A549 (cell line): ENCODE data around the gene KMT2C. TPM values are rescaled to one million over a fixed set of nuclear protein-coding genes. Genes with fewer than 3 reads are reported as not detected.
A peak's percentile ranks its signal among the peaks of the same experiment; 100 is the strongest.
"Not testable (repeated sequence)": the region's sequence is repeated elsewhere in the genome, so short reads cannot be mapped to it uniquely, and the experiment has no call there.

Experiments used
- ATAC-seq, 2 experiments: fragments of 200-7000 bp in 1 of 2; fragments of >200 bp in 1 of 2; cut with Nextera tagmentation in 1 of 2; cut with Tn5 transposase in 1 of 2; 3 replicates each; pipeline versions ENCODE4 v1.8.0 to v1.9.1; 2018 to 2020; ENCODE audit warnings: mild to moderate bottlenecking in 1 of 2, moderate library complexity in 1 of 2
- CTCF ChIA-PET: fragments of 300-600 bp; sonication (Branson Sonifier 250); formaldehyde crosslinking; extraction: SDS; loops from one replicate; lab custom pipeline; 2021; ENCODE audit warnings: antibody characterized with exemption, inconsistent platforms; lab: Yijun Ruan, JAX
- POLR2A ChIA-PET: fragments of 350-600 bp; formaldehyde crosslinking; extraction: SDS; loops from one replicate; lab custom pipeline; 2021; ENCODE audit warnings: antibody characterized with exemption, inconsistent platforms; lab: Yijun Ruan, JAX
- DNase-seq, 2 experiments: peaks; one replicate each; pipeline versions ENCODE4 v3.0.0 to v3.0.0-alpha.2; 2011 to 2016; ENCODE audit warnings: low read depth in 1 of 2, low spot score in 1 of 2
- FAIRE-seq: peaks from 2 replicates; lab custom pipeline; 2011; peaks lifted over from hg19 to GRCh38; lab: Jason Lieb, UNC
- H3K27ac ChIP-seq, 2 experiments: fragments of >200 bp; sonication (Bioruptor Twin); formaldehyde crosslinking; 3 replicates each; pipeline ENCODE4 v1.5.1; 2016 to 2017
- H3K4me1 ChIP-seq: fragments of >200 bp; sonication (Bioruptor Twin); formaldehyde crosslinking; 3 replicates; pipeline ENCODE4 v1.6.1; 2016
- H3K4me2 ChIP-seq: fragments of >200 bp; sonication (Bioruptor Twin); formaldehyde crosslinking; 3 replicates; pipeline ENCODE4 v1.6.1; 2016
- H3K4me3 ChIP-seq: fragments of >200 bp; sonication (Bioruptor Twin); formaldehyde crosslinking; 3 replicates; pipeline ENCODE4 v1.5.1; 2016
- H3K9me3 ChIP-seq: fragments of >200 bp; sonication (Bioruptor Twin); formaldehyde crosslinking; 3 replicates; pipeline ENCODE4 v1.6.1; 2016
- CBX8 ChIP-seq: fragments of 200-600 bp; sonication (generic); IDR thresholded peaks from 2 replicates; pipeline ENCODE4 v1.6.1; 2016
- CTCF ChIP-seq: fragments of >200 bp; sonication (Bioruptor Twin); formaldehyde crosslinking; IDR thresholded peaks from 3 replicates; pipeline ENCODE4 v1.5.1; 2016
- EHMT2 ChIP-seq: fragments of 200-600 bp; sonication (generic); IDR thresholded peaks from 2 replicates; pipeline ENCODE4 v1.6.1; 2016; ENCODE audit warnings: antibody characterized with exemption, low read depth, mild to moderate bottlenecking, moderate library complexity
- ELK1 ChIP-seq: fragments of 150-350 bp; IDR thresholded peaks from 2 replicates; pipeline ENCODE4 v1.6.1; 2014; ENCODE audit warnings: low read depth, mild to moderate bottlenecking, low read length
- ESRRA ChIP-seq: fragments of 150-350 bp; IDR thresholded peaks from 2 replicates; pipeline ENCODE4 v1.6.1; 2014; ENCODE audit warnings: mild to moderate bottlenecking, low read length, borderline replicate concordance
- FOSB ChIP-seq: fragments of 250-450 bp; sonication (Bioruptor Pico); IDR thresholded peaks from 2 replicates; pipeline ENCODE4 v1.5.0; 2020; ENCODE audit warnings: mild to moderate bottlenecking, moderate library complexity
- FOSL2 ChIP-seq, 2 experiments: fragments of 450-650 bp in 1 of 2; fragments of >200 bp in 1 of 2; sonication (Bioruptor Twin) in 1 of 2; formaldehyde crosslinking; IDR thresholded peaks; 2 replicates each; pipeline versions ENCODE4 v1.5.0 to v1.6.1; 2016 to 2020; ENCODE audit warnings: mild to moderate bottlenecking in 1 of 2, moderate library complexity in 1 of 2
- FOXS1 ChIP-seq: fragments of 250-450 bp; sonication (Bioruptor Pico); IDR thresholded peaks from 2 replicates; pipeline ENCODE4 v1.5.0; 2020; ENCODE audit warnings: mild to moderate bottlenecking, moderate library complexity
- HEYL ChIP-seq: fragments of 250-450 bp; sonication (Bioruptor Pico); IDR thresholded peaks from 2 replicates; pipeline ENCODE4 v1.8.0; 2021; ENCODE audit warnings: mild to moderate bottlenecking, moderate library complexity
- HOXA7 ChIP-seq: fragments of 250-450 bp; sonication (Bioruptor Pico); IDR thresholded peaks from 2 replicates; pipeline ENCODE4 v1.5.0; 2020; ENCODE audit warnings: mild to moderate bottlenecking, moderate library complexity
- HOXB13 ChIP-seq: fragments of 250-450 bp; sonication (Bioruptor Pico); IDR thresholded peaks from 2 replicates; pipeline ENCODE4 v1.5.0; 2020; ENCODE audit warnings: low read depth, mild to moderate bottlenecking, moderate library complexity
- JUNB ChIP-seq: fragments of >200 bp; sonication (Bioruptor Twin); formaldehyde crosslinking; IDR thresholded peaks from 2 replicates; pipeline ENCODE4 v1.6.1; 2016
- NPAS2 ChIP-seq: fragments of 250-450 bp; sonication (Bioruptor Pico); IDR thresholded peaks from 2 replicates; pipeline ENCODE4 v1.8.0; 2022; ENCODE audit warnings: mild to moderate bottlenecking, moderate library complexity, borderline replicate concordance
- RAD21 ChIP-seq, 2 experiments: fragments of >200 bp in 1 of 2; sonication (Bioruptor Twin) in 1 of 2; formaldehyde crosslinking in 1 of 2; IDR thresholded peaks in 1 of 2; conservative IDR thresholded peaks in 1 of 2; 2 replicates in 1 of 2; 3 replicates in 1 of 2; pipeline ENCODE4 v1.6.1; 2012 to 2018; ENCODE audit warnings: inconsistent platforms in 1 of 2
- RNF2 ChIP-seq: fragments of 200-600 bp; sonication (generic); IDR thresholded peaks from 2 replicates; pipeline ENCODE4 v1.6.1; 2016; ENCODE audit warnings: low read depth, mild to moderate bottlenecking, antibody characterized with exemption, moderate library complexity, borderline replicate concordance
- SMC3 ChIP-seq: fragments of >200 bp; sonication (Bioruptor Twin); formaldehyde crosslinking; IDR thresholded peaks from 3 replicates; pipeline ENCODE4 v1.6.1; 2018; ENCODE audit warnings: inconsistent platforms
- WGBS: methylation state at CpG from one replicate; pipeline ENCODE4 v1.1.6; 2017; ENCODE audit errors: missing lambda C conversion rate; 5-methylcytosine and 5-hydroxymethylcytosine counted together
- polyA plus RNA-seq, 4 experiments: library from polyadenylated mRNA; depleted of rRNA in 3 of 4; stranded (reverse); fragments of >200 nt; fragmentation: RNase III in 1 of 4; extraction: RNeasy Plus Mini Kit Qiagen cat#74134 plus additional on column Dnase treatment in 1 of 4; gene quantifications; 2 replicates in 3 of 4; 3 replicates in 1 of 4; pipeline ENCODE4 v1.2.3, GENCODE V29; 2011 to 2017

The KMT2C gene
- polyA plus RNA-seq, 2 of the 4 experiments (the other 2 are of a cell fraction), result 4.2 to 13.1 TPM

GRCh38 chr7:152231089-152231488, 204.7 kb downstream of the KMT2C start:
- ChIA-PET CTCF (no interaction called here), POLR2A (no interaction called here)
- no peak for ATAC-seq
- no peak for DNase-seq
- TF ChIP-seq JUNB (no peak), RAD21 (conservative IDR thresholded peaks at IDR 0.05 in 1 of 2, IDR thresholded peaks at IDR 0.05 in 1 of 2) (no peak), HOXB13 (no peak), EHMT2 (no peak), CBX8 (no peak), HOXA7 (no peak), RNF2 (no peak), NPAS2 (CRISPR knock-in tag) (no peak), CTCF (no peak), FOSL2 (IDR thresholded peaks at IDR 0.05) (no peak), FOSL2 (CRISPR knock-in tag; IDR thresholded peaks at IDR 0.05) (no peak), HEYL (CRISPR knock-in tag) (no peak), FOSB (CRISPR knock-in tag) (no peak), SMC3 (no peak)
- Histone ChIP-seq H3K9me3 (no peaks in the 10 kb centered on the region), H3K4me2 (peak overlapping the region; percentile 15; the same call in 1 of the 3 replicates), H3K27ac (no peak overlapping the region), H3K4me1 (peaks cover 13% of the 10 kb centered on the region; the same call in 2 of the 3 replicates), H3K4me3 (no peak overlapping the region)
- no peak for FAIRE-seq

GRCh38 chr7:152219556-152219955, 216.2 kb downstream of the KMT2C start:
- FAIRE-seq, H3K27ac ChIP-seq, POLR2A ChIA-PET, DNase-seq, H3K9me3 ChIP-seq, ATAC-seq, CTCF ChIA-PET, H3K4me2 ChIP-seq, H3K4me1 ChIP-seq, H3K4me3 ChIP-seq: not testable (repeated sequence)
- WGBS, result 95% methylated on average over 5 of the region's 5 CpGs

GRCh38 chr7:152208766-152209165, 227.0 kb downstream of the KMT2C start:
- FAIRE-seq, DNase-seq, H3K27ac ChIP-seq, H3K9me3 ChIP-seq, ATAC-seq, H3K4me2 ChIP-seq, CTCF ChIA-PET, H3K4me1 ChIP-seq, H3K4me3 ChIP-seq, POLR2A ChIA-PET: not testable (repeated sequence)
- WGBS, result 89% methylated on average over 7 of the region's 7 CpGs

GRCh38 chr7:152204417-152204816, 231.4 kb downstream of the KMT2C start:
- H3K9me3 ChIP-seq, DNase-seq, ATAC-seq, H3K4me3 ChIP-seq, POLR2A ChIA-PET, FAIRE-seq, H3K4me1 ChIP-seq, H3K27ac ChIP-seq, H3K4me2 ChIP-seq: not testable (repeated sequence)
- CTCF ChIA-PET, result interaction anchor here (0.6 kb wide), 1 partner anchor 20 kb away, joined by 3 read pairs; no protein-coding TSS in a partner anchor

- no peaks in the 10 kb centered on the region for H3K9me3 ChIP-seq
- no peak for ATAC-seq
- 83% methylated on average over 3 of the region's 3 CpGs for WGBS
- no peak for DNase-seq
- no peaks in the 10 kb centered on the region for H3K4me1 ChIP-seq
- no peak overlapping the region for H3K27ac ChIP-seq
- CTCF ChIA-PET, result no interaction called here
- H3K4me3 ChIP-seq, result no peak overlapping the region
- TF ChIP-seq ELK1 (no peak), FOSB (CRISPR knock-in tag) (no peak), FOXS1 (no peak), ESRRA (no peak)
- no peak for FAIRE-seq
- no peak overlapping the region for H3K4me2 ChIP-seq
- POLR2A ChIA-PET, result no interaction called here
These were observed 232.7 kb downstream of the KMT2C start for GRCh38 chr7:152203095-152203494.
